Nephron progenitor cell (in vitro differentiated cells): Measurements from ENCODE around the gene RBM11.

Experiments
- DNase-seq: peaks from one replicate; pipeline ENCODE4 v3.0.0; 2021
- H3K27ac Mint-ChIP-seq: 2 replicates; pipeline ENCODE4 v1.8.0; 2021; ENCODE audit warnings: mild to moderate bottlenecking, moderate library complexity, mixed read lengths
- H3K27me3 Mint-ChIP-seq: 2 replicates; pipeline ENCODE4 v1.8.0; 2021; ENCODE audit warnings: mild to moderate bottlenecking, low read depth, mixed read lengths; ENCODE audit not compliant: poor library complexity
- H3K36me3 Mint-ChIP-seq: 2 replicates; pipeline ENCODE4 v1.8.0; 2021; ENCODE audit warnings: low read depth, mixed read lengths
- H3K4me1 Mint-ChIP-seq: 2 replicates; pipeline ENCODE4 v1.8.0; 2021; ENCODE audit warnings: mixed read lengths
- H3K4me3 Mint-ChIP-seq: 2 replicates; pipeline ENCODE4 v1.8.0; 2021; ENCODE audit warnings: mild to moderate bottlenecking, moderate library complexity, mixed read lengths
- H3K9me3 Mint-ChIP-seq: 2 replicates; pipeline ENCODE4 v1.8.0; 2021; ENCODE audit warnings: mild to moderate bottlenecking, moderate library complexity, mixed read lengths
- TF ChIP-seq, protein P1 (sequence below): fragments of 200-600 bp; sonication (generic); IDR thresholded peaks from 2 replicates; pipeline ENCODE4 v1.5.0; 2021; ENCODE audit warnings: antibody characterized with exemption

Gene RBM11

DNA sequence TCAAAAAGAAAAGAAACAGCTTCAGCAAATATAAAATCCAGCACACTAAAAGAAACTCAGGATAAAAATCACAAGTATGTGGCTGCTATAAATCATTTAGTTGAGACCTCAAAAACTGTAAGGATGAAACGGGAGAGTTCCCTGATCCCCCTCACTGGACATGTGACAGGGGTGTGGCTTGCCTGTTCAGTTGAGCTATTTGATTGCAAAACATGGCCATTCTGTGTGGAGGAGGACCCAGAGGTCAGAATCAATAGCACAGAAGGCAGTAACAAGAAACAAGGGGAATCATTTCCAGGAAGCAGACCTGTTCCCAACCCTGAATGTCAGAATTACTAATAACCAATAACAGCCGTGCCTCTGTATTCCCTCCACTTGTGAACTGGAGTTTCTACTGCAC is 27.9 kb downstream of the RBM11 start:
- peaks cover 3% of the 10 kb centered on the region for H3K27me3 Mint-ChIP-seq
- no peak for DNase-seq
- H3K27ac Mint-ChIP-seq: no peak overlapping the region
- H3K9me3 Mint-ChIP-seq: peaks cover 18% of the 10 kb centered on the region
- H3K4me1 Mint-ChIP-seq: no peaks in the 10 kb centered on the region
- no peaks in the 10 kb centered on the region for H3K36me3 Mint-ChIP-seq
- no peak overlapping the region for H3K4me3 Mint-ChIP-seq
- TF ChIP-seq, protein P1, sequence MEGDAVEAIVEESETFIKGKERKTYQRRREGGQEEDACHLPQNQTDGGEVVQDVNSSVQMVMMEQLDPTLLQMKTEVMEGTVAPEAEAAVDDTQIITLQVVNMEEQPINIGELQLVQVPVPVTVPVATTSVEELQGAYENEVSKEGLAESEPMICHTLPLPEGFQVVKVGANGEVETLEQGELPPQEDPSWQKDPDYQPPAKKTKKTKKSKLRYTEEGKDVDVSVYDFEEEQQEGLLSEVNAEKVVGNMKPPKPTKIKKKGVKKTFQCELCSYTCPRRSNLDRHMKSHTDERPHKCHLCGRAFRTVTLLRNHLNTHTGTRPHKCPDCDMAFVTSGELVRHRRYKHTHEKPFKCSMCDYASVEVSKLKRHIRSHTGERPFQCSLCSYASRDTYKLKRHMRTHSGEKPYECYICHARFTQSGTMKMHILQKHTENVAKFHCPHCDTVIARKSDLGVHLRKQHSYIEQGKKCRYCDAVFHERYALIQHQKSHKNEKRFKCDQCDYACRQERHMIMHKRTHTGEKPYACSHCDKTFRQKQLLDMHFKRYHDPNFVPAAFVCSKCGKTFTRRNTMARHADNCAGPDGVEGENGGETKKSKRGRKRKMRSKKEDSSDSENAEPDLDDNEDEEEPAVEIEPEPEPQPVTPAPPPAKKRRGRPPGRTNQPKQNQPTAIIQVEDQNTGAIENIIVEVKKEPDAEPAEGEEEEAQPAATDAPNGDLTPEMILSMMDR: no peak

DNA sequence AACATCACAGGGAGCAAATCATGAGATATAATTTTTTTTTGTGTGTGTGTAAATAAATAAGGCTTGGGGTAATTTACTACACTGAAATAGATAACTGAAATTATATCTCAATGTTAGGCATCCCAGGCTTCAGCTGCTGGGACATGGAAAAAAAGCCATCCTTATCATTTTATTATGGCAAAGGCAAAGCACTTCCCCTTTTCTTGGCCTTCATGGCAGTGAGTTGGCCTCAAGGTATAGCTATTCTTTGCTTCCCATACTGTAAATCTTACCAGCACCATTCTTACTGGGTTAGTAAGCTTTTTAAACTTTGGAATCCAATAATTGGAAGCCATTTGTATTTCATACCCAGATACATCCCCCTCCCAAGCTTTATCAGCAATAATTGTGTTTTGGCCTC is 29.0 kb downstream of the RBM11 start:
- TF ChIP-seq, protein P1: no peak
- no peaks in the 10 kb centered on the region for H3K4me1 Mint-ChIP-seq
- H3K27me3 Mint-ChIP-seq: peaks cover 3% of the 10 kb centered on the region
- no peak overlapping the region for H3K27ac Mint-ChIP-seq
- H3K36me3 Mint-ChIP-seq: no peaks in the 10 kb centered on the region
- H3K4me3 Mint-ChIP-seq: no peak overlapping the region
- peaks cover 25% of the 10 kb centered on the region for H3K9me3 Mint-ChIP-seq
- DNase-seq: no peak

DNA sequence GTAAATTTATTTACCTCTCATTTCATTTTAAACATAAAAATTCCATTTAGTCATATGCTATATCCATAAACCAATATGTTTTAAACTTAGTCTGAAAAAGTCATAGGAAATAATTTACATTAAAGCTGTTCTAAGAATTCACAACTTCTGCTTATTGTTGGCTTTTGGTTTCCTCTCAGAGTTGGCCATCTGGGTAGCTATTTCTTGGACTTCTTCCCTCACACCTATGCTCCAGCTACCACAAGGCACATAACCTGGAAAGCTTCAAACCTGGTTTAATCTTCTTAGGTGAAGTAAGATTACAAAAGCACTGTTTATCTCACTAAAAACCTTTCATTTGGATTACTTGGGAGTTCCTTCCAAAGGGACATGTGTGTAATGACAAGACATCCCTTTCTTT is 29.8 kb downstream of the RBM11 start:
- no peak overlapping the region for H3K27ac Mint-ChIP-seq
- peaks cover 3% of the 10 kb centered on the region for H3K27me3 Mint-ChIP-seq
- H3K4me1 Mint-ChIP-seq: no peaks in the 10 kb centered on the region
- H3K4me3 Mint-ChIP-seq: no peak overlapping the region
- peaks cover 28% of the 10 kb centered on the region for H3K9me3 Mint-ChIP-seq
- no peak for DNase-seq
- TF ChIP-seq, protein P1: no peak
- no peaks in the 10 kb centered on the region for H3K36me3 Mint-ChIP-seq

DNA sequence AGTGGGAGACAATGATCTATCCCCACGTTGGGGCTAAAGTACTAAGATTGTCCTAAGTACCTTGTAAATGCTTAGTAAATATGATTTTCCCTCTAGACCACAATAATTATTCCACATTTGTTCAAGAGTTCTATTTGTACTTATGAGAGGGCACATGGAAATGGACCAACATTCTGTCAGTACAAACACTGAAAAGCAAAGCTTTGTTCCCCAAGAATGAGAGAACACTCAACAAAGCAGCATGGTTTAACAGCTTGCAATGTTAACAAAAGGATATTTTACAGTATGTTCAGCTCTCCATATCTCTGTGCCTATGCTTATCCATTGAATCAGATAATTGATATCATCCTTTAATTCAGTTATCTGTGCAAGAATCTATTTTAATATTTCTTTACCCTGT is 35.4 kb downstream of the RBM11 start:
- Mint-ChIP-seq H3K27ac (no peak overlapping the region), H3K4me3 (no peak overlapping the region)
- TF ChIP-seq, protein P1: no peak

DNA sequence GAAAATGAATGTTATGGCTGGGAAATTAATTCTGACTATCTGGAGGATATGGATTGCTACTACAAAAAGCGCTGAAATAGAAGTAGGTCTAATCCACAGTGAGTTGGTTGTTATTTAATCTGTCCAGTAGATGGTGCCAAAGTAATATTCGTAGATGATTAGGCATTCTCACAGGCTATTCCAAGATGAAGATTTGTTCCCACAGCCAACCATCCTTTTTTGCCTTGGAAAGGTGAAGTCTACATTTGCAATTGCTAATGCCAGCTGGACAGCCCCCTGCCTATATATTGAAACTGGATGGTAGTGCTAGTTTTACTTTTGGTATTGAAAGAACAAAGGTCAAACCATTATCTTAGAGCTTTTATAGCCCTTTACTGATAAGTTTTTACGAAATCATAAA is 43.8 kb downstream of the RBM11 start:
- no peaks in the 10 kb centered on the region for H3K9me3 Mint-ChIP-seq
- H3K4me1 Mint-ChIP-seq: no peaks in the 10 kb centered on the region
- DNase-seq: peak; percentile 14
- H3K27me3 Mint-ChIP-seq: peaks cover 8% of the 10 kb centered on the region
- TF ChIP-seq, protein P1: peak; percentile 65
- no peaks in the 10 kb centered on the region for H3K36me3 Mint-ChIP-seq
- H3K4me3 Mint-ChIP-seq: no peak overlapping the region
- H3K27ac Mint-ChIP-seq: no peak overlapping the region

More for the DNA sequence above, 35.4 kb downstream of the RBM11 start:
- Mint-ChIP-seq H3K4me1 (no peaks in the 10 kb centered on the region), H3K36me3 (no peaks in the 10 kb centered on the region), H3K27me3 (no peaks in the 10 kb centered on the region), H3K9me3 (peaks cover 23% of the 10 kb centered on the region)
- no peak for DNase-seq

DNA sequence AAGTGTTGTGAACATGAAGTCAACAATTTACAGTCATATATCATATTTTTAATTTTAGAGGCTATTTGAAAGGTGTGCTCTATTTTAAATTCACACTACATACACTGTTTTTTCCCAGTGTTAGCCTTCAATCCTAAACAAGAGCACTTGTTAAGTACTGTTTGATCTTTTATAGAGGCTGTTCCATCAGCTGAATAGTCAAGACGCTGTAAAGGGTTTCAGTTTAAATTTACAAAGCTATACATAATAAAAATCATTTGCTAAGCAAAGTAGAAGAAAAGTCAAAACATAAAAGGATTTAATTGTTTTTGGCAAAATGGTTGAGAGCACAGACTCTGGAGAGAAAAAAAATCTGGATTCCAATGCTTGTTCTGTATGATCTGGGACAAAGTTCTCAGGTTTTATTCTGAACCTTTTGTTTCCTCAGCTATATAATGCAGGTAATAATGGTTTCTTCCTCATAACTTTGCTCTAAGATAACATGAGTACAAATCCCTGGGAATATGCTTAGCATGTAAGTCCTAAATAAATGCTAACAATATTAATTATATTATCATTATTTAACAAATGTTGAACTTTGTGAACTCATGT is 44.3 kb downstream of the RBM11 start:
- Mint-ChIP-seq H3K36me3 (no peaks in the 10 kb centered on the region), H3K9me3 (no peaks in the 10 kb centered on the region), H3K4me1 (no peaks in the 10 kb centered on the region), H3K4me3 (no peak overlapping the region), H3K27ac (no peak overlapping the region), H3K27me3 (peaks cover 8% of the 10 kb centered on the region)
- TF ChIP-seq, protein P1: no peak
- DNase-seq: no peak
